Adrenal gland (tissue), 5 donors: ENCODE results near the gene LYPD1.

ENCODE experiments used
- POLR2A ChIP-seq, 2 donors: fragments of 450-650 bp; IDR thresholded peaks; one replicate each; pipeline ENCODE4 v1.6.1; 2017; ENCODE audit warnings: antibody characterized with exemption in 2 of 2, mild to moderate bottlenecking in 2 of 2, moderate library complexity in 1 of 2
- TF ChIP-seq, protein P1 (sequence below), 6 experiments: fragments of 450-650 bp in 4 of 6; fragments of 200-600 bp in 2 of 6; sonication (generic) in 1 of 6; IDR thresholded peaks; 1 replicate in 5 of 6; 2 replicates in 1 of 6; pipeline versions ENCODE4 v1.5.1 to v1.8.0; 2016 to 2021; ENCODE audit warnings: antibody characterized with exemption in 6 of 6, mild to moderate bottlenecking in 2 of 6, moderate library complexity in 1 of 6
- donor health status: DM: no; HTN: no; CAD: no.

GRCh38 chr2:132615329-132616085, 54.5 kb downstream of the LYPD1 start:
- TF ChIP-seq POLR2A (IDR thresholded peaks at IDR 0.05), result no peak
- TF ChIP-seq, protein P1, sequence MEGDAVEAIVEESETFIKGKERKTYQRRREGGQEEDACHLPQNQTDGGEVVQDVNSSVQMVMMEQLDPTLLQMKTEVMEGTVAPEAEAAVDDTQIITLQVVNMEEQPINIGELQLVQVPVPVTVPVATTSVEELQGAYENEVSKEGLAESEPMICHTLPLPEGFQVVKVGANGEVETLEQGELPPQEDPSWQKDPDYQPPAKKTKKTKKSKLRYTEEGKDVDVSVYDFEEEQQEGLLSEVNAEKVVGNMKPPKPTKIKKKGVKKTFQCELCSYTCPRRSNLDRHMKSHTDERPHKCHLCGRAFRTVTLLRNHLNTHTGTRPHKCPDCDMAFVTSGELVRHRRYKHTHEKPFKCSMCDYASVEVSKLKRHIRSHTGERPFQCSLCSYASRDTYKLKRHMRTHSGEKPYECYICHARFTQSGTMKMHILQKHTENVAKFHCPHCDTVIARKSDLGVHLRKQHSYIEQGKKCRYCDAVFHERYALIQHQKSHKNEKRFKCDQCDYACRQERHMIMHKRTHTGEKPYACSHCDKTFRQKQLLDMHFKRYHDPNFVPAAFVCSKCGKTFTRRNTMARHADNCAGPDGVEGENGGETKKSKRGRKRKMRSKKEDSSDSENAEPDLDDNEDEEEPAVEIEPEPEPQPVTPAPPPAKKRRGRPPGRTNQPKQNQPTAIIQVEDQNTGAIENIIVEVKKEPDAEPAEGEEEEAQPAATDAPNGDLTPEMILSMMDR (IDR thresholded peaks at IDR 0.05), result no peak
